Measurements from ENCODE around the gene SPON2. TPM values are rescaled to one million over a fixed set of nuclear protein-coding genes. Genes with fewer than 3 reads are reported as not detected.

The SPON2 gene
- total RNA-seq, 1 donor = 38.7 TPM

GRCh38 chr4:1215141-1216075 lies 43.0 kb upstream of the SPON2 start:
- Histone ChIP-seq H3K4me1 (ENCODE audit: insufficient read depth, low read length) (no peaks in the 10 kb centered on the region), H3K79me2 (ENCODE audit: insufficient read depth, low read length) (peaks cover 28% of the 10 kb centered on the region), H3K4me2 (ENCODE audit: insufficient read depth, low read length) (no peak overlapping the region), H3K27me3 (ENCODE audit: insufficient read depth, low read length) (no peaks in the 10 kb centered on the region), H4K20me1 (ENCODE audit: insufficient read depth, low read length) (peaks cover 33% of the 10 kb centered on the region), H2AFZ (ENCODE audit: low read length) (no peak overlapping the region), H3K27ac (ENCODE audit: low read depth, low read length) (no peak overlapping the region), H3K9me3 (ENCODE audit: low read depth, low read length) (no peaks in the 10 kb centered on the region), H3K4me3 (ENCODE audit: insufficient read depth, low read length) (no peak overlapping the region), H3K36me3 (ENCODE audit: insufficient read depth, low read length) (peaks cover 50% of the 10 kb centered on the region)
- no peak for TF ChIP-seq CTCF (IDR thresholded peaks at IDR 0.05; ENCODE audit: extremely low read depth, low read depth, low read length)
- no peak for DNase-seq (ENCODE audit: insufficient read length, low spot score, missing footprints)

- peaks cover 27% of the 10 kb centered on the region for H3K79me2 ChIP-seq (ENCODE audit: insufficient read depth, low read length)
These were observed 42.0 kb upstream of the SPON2 start for GRCh38 chr4:1214101-1215095.

GRCh38 chr4:1213336-1213995 lies 41.1 kb upstream of the SPON2 start:
- Histone ChIP-seq H3K4me2 (ENCODE audit: insufficient read depth, low read length) (no peak overlapping the region), H3K4me3 (ENCODE audit: insufficient read depth, low read length) (no peak overlapping the region), H3K9me3 (ENCODE audit: low read depth, low read length) (no peaks in the 10 kb centered on the region), H3K36me3 (ENCODE audit: insufficient read depth, low read length) (peaks cover 47% of the 10 kb centered on the region), H3K4me1 (ENCODE audit: insufficient read depth, low read length) (no peaks in the 10 kb centered on the region), H2AFZ (ENCODE audit: low read length) (no peak overlapping the region), H3K27ac (ENCODE audit: low read depth, low read length) (no peak overlapping the region), H3K79me2 (ENCODE audit: insufficient read depth, low read length) (peaks cover 23% of the 10 kb centered on the region), H3K27me3 (ENCODE audit: insufficient read depth, low read length) (no peaks in the 10 kb centered on the region), H4K20me1 (ENCODE audit: insufficient read depth, low read length) (peaks cover 34% of the 10 kb centered on the region)
- TF ChIP-seq CTCF (IDR thresholded peaks at IDR 0.05; ENCODE audit: extremely low read depth, low read depth, low read length) = no peak
- no peak for DNase-seq (ENCODE audit: insufficient read length, low spot score, missing footprints)

More at GRCh38 chr4:1214101-1215095, 42.0 kb upstream of the SPON2 start:
- Histone ChIP-seq H3K27me3 (ENCODE audit: insufficient read depth, low read length) (no peaks in the 10 kb centered on the region), H3K9me3 (ENCODE audit: low read depth, low read length) (no peaks in the 10 kb centered on the region), H3K36me3 (ENCODE audit: insufficient read depth, low read length) (peaks cover 47% of the 10 kb centered on the region), H2AFZ (ENCODE audit: low read length) (no peak overlapping the region), H3K4me2 (ENCODE audit: insufficient read depth, low read length) (no peak overlapping the region), H4K20me1 (ENCODE audit: insufficient read depth, low read length) (peaks cover 34% of the 10 kb centered on the region), H3K27ac (ENCODE audit: low read depth, low read length) (no peak overlapping the region), H3K4me3 (ENCODE audit: insufficient read depth, low read length) (no peak overlapping the region), H3K4me1 (ENCODE audit: insufficient read depth, low read length) (no peaks in the 10 kb centered on the region)
- no peak for DNase-seq (ENCODE audit: insufficient read length, low spot score, missing footprints)
- TF ChIP-seq CTCF (IDR thresholded peaks at IDR 0.05; ENCODE audit: extremely low read depth, low read depth, low read length) = no peak
